GM19397 (cell line): ENCODE results near the gene ZBTB25.

Experiments used
- ATAC-seq: cut with Tn5 transposase; IDR thresholded peaks from one replicate; pipeline ENCODE4 v1.9.1; 2021; ENCODE audit warnings: mild to moderate bottlenecking, moderate library complexity; ENCODE audit not compliant: unreplicated experiment

ZBTB25 gene

DNA sequence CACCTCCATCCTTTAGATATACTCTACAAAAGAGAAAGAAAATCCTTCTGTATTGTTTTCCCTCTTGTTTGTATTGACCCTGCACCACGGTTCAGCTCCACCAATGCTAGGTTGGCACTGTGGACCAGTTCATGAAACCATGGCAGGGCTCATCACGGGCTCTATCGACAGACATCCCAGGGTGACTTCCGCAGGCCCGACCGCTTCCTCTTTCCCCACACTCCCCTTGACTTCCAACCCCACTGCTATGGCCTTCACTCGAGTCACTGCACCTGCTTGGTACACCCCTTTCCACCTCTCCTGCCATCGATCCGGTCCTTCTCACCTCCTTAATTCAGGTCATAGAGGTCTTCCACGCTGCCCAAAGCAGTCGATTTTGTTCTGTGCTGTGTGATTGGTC is 59.5 kb downstream of the ZBTB25 start:
- no peak for ATAC-seq

DNA sequence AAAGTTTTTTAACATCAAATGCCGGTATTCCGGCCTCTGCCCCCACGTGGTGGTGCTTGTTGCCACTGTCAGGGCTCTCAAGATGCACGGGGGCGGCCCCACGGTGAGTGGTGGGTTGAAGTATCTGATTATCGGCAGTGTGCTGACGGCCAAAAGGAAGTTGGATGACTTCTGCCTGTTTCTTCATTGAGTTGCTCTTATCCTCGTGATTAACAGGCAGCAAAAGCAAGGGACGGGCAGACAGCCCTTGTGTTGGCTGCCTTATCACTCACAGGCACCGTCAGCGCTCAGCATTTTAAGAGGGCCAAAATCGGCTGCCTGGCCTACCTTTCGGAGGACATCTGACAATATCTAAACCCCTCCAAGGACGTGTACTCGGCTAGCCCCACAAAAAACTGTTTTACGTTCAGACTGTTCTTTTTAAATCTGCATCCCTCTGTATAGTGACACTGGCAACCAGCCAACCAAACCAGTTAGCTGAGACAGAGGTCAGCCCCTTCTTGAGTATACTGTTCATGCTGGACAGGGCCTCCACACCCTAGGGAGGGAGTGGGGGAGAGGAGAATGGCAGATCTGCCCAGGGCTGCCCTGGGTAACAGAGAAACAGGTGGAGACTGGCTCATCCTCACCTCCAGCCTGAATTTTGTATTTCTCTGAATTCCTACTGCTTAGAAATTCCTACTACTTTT is 61.2 kb downstream of the ZBTB25 start:
- no peak for ATAC-seq

DNA sequence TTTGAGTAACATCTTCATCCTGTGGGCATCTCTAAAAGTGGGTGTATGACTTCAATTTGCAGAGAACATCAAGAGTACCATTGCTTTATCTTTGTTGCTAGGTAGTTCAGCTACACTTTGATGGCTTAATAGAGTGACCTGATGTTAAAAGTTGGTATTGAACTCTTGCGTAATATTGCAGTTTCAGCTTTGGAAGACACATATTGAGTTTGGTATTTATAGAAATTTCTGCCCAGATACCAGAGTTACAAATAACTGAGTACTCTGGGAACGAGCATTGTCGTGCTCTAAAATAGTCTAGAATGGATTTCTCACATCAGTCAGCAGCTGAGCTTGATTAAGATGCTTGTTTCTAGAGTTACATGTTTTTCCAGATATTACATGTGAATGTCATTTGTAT is 63.1 kb downstream of the ZBTB25 start:
- no peak for ATAC-seq

DNA sequence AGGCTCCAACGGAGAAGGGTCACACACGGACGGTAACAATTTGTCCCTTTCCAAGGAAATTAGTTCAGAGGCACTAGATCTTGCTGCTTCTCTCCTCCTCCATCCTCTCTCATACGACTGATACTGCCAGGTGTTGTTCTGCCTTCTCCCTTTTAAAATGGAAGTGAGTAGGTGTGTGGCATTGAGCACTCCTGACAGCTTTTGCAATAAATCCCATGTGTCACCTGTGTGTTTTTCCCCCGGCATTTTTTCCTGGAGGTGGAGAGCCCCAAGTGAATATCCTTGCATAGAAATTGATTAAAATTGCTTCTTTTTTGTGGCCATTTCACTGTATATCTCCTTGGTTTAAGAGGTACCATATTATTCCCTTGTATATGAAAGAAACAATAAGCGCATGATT is 64.5 kb downstream of the ZBTB25 start:
- ATAC-seq, result no peak

DNA sequence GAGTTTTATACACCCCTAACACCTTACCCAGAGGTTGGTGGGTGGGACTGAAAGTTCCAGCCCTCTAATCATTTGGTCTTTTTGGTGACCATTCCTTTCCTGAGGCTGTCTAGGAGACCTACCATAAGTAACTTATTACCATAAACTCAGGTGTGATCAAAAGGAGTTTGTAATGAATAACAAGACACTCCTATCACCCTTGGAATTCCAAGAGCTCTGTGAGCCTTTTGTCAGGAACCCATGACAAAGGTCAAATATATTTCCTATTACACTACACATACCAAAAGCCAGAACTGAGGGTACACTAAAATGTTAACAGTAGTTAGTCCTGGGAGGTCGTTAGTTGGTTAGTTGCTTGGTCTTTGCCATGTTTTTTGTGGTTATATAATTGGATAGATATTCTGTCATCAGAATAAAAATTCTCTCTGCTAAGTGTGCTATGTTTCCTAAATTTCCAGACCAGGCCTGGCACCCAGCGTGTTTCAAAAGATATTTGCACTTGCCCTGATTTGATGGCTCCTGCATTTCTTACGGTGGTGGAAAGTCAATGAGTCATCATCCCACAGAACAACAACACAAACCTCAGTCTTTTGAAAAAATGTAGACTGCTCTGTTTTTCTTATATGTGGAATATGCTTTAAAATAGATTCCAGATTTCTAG is 65.3 kb downstream of the ZBTB25 start:
- no peak for ATAC-seq

DNA sequence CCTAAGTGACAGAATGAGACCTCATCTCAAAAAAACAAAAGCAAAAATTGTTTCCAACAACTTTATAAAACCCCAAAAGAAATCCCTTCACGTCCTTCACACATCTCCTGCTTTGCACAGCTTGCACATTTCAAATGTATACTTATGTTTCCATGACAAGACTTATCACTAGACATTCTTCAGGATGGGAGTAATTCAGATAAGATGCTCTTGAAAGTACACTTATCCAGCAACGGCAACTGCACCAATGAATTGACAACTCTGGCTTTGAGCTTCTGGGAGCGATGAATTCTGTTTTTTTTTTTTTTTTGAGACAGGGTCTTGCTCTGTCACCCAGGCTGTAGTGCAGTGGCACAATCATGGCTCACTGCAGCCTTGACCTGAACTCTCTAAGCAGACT is 69.1 kb downstream of the ZBTB25 start:
- no peak for ATAC-seq

DNA sequence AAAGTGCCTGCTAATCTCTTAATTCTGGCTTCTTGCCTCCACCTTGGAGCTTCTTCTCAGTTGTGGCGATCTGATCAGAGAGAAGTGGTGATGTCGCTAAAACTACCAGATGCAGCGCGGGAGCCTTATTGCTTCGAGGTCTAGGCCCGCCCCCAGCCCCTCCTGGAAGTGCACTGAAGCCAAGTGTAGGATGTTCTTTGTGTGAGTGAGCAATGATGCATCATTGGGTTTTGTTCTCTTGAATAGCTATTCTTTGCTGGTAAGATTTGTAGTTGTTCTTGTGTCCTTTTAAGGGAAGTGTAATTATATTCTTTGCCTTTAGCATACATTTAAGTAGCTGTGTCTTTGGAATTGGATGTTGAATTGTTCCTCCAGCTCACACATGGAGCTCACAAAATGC is 79.7 kb downstream of the ZBTB25 start:
- ATAC-seq, result no peak

DNA sequence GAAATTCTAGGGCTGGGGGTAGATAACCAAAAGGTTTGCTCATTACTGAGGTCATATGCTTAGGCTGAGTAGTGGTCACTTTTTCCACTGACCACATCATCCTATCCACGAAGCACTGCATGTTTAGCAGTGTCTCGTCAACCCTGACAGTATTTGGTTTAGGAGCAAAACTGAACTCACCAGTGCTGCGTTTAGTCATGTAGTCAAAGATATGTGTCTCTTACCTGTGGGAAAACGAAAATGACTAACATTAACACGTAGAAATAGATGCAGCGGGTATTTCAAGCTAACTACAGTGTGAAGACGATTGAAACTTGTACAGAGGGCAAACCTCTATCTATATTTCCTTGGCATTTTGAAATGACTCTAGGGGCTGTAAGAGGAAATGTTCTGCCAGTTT is 80.9 kb downstream of the ZBTB25 start:
- no peak for ATAC-seq

DNA sequence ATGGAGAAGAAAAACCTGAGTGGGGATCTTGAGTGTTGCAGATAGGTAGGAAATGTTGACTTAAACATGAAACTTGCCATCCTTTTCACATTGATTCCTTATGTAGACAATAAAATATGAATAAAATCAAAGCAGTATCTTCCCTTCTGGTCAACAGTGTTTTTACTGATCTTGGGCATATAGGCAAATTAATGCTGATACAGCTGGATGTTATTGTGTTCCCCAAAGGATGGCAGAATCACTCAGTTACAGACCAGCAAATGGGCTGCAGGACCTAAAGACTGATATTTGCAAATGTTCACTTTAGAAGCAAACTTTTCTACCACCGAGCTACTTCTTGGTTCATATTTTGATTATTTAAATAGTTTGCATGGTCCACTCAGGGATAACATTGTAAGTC is 81.6 kb downstream of the ZBTB25 start:
- ATAC-seq, result no peak

DNA sequence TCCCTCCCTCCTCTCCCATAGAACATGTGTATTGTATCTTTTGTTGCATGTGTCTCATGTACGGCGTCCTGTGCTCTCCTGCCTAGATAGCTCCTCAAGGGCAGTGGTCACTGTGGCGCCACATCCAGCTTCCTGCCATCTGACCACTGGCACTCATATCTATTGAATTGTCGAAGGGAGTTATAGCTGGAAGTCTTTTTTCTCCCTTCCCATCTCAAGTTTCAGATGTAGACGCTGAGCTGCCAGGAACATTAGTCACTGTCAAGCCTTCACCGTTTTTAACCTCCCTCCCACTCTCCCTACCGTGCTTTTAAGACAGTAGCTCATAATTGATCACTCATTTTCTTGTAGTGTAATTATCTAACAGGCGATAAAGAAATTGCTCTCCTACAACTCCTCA is 82.5 kb downstream of the ZBTB25 start:
- ATAC-seq, result no peak

DNA sequence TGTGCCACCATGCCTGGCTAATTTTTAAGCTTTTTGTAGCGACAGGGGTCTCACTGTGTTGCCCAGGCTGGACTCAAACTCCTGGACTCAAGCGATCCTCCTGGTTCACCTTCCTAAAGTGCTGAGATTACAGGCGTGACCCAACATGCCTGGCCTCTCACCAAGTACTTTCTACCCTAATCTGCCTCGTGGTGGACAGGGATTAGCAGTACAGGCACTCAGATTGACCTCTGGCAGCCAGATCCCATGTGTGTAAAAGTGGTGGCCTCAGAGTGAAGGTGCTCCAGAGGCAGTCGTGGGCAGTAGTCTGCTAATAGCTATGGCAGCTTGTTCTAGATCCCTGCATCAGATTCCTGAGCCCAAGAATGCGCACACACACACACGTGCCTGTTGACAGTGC is 84.6 kb downstream of the ZBTB25 start:
- ATAC-seq, result no peak

DNA sequence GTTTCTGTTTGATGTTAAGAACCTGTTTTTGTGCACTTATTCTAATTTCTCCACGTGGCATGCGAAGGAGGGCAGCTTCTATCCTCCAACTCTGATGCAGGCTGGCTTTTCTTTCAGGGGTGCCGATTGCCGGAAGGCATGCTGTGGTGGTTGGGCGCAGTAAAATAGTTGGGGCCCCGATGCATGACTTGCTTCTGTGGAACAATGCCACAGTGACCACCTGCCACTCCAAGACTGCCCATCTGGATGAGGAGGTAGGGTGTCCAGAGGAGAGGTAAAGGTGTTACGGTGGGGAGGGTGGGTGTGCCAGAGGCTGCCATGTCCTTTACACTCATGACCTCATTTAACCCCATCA is 85.9 kb downstream of the ZBTB25 start:
- no peak for ATAC-seq

DNA sequence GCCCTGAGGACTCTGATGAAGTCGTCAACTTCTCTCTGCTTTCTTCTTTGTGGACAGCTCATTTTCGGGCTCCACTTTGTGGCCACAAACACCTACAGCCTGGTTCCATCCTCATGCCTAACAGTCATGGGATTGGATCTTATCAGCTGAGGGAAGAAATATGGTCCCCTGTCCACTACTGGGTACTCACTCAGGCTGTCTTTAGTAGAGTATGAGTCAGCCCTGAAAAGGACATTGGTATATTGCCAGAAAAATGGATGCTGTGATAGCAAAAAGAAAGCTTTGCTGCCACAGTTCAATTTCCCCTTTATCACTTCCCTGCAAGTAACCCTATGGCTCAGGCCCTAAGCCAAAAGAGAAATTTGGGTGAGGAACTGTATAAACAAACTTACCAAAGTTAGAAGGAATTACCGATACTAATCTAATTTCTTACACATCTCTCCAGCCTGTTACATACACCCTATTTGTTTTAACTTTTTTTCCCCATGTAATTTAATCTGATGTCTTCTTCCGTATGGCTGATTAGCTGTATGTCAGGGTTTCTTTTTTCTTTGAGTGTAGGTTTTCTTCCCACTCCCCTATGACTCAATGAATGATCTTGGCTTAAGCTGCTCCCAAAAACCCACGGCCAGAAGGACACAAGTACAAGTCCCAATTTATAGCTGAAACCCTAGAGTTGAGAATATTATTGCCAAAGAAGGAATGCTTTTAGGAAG is 86.4 kb downstream of the ZBTB25 start:
- no peak for ATAC-seq

DNA sequence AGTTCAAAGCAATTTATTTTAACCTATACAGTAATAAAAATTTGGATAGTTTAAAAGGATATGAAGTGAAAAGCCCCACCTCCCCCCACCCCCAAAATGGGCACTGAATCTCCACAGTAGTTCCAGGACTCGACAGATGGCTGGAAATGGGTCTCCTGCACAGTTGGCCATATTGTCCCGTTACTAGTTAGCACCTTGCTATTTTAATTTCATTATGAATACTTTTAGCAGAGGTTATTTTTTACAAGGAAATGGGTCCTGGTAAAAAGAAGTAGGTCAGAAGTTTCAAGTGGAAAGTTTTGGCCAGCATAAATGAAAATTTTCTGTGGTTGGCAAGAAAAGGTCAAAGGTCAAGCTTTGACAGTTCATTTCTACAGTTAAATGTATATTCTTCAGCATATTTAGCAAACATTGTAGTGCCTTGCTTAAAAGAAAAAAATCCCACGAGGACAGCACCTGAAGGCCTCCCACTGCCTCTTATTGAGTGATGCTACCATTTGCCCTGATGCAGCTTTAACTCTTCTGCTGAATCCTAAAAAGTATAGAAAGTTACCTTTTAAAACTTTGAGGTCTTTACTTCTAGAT is 87.2 kb downstream of the ZBTB25 start:
- no peak for ATAC-seq

DNA sequence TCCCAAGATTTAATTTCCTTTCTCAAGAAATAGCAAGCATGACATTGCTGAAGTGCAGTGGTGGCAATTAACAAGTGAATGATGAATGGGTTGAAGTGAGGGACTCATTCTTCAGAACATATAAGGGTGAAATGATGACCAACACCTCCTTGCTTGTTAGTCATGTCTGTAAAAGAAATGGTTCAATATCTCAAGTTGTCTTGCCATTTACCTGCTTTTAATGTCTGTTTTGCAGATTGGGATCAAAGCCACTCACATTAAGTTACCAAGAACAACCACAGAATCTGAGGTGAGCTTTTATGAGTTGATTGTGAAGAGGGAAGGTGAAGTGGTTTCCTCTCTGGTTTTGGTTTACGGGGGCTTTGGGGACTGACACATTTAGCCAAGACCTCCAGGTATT is 91.4 kb downstream of the ZBTB25 start:
- ATAC-seq, result no peak

DNA sequence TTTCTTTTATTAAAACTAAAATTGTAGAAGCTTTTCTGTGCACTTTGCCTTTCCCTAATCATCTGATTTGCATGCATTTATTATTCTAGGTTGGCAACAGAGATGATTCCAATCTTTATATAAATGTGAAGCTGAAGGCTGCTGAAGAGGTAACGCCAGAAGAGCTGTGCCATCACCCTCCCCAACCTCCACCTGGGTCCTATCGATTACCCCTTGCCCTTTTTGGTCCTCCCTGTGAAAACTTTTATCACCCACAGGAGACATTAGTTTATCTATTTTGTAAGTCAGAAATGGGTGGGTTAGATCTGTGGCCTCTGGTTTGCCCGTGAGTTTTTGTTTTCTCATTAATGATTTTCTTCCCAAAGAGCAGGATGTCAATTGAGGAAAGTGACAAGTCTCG is 92.6 kb downstream of the ZBTB25 start:
- no peak for ATAC-seq

DNA sequence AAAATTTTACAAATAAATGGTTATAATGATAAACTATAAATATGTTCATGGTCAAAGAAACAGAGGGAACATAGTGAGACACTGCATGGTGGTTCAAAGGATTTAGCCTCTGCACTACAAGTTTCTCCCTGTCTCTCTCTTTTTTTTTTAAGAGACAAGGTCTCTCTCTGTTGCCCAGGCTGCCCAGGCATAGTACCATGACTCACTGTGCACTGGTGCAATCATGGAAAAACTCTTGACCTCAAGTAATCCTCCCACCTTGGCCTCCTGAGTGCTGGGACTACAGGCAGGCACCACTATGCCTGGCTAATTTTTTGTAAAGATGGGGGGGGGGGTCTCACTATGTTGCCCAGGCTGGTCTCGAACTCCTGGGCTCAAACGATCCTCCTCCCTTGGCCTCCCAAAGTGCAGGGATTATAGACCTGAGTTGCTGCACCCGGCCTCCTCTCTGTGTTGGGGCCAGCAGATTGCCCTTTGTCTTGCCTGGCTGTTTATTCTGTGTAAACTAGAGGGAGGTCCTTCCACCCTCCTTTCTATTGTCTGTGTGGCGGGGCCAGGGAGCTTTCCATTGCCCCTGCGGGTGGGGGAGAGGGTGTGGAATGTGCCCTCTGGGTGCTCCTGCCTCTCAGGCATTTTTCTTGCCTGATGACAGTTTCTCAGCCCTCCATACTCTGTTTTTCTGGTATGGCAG is 93.4 kb downstream of the ZBTB25 start:
- no peak for ATAC-seq

DNA sequence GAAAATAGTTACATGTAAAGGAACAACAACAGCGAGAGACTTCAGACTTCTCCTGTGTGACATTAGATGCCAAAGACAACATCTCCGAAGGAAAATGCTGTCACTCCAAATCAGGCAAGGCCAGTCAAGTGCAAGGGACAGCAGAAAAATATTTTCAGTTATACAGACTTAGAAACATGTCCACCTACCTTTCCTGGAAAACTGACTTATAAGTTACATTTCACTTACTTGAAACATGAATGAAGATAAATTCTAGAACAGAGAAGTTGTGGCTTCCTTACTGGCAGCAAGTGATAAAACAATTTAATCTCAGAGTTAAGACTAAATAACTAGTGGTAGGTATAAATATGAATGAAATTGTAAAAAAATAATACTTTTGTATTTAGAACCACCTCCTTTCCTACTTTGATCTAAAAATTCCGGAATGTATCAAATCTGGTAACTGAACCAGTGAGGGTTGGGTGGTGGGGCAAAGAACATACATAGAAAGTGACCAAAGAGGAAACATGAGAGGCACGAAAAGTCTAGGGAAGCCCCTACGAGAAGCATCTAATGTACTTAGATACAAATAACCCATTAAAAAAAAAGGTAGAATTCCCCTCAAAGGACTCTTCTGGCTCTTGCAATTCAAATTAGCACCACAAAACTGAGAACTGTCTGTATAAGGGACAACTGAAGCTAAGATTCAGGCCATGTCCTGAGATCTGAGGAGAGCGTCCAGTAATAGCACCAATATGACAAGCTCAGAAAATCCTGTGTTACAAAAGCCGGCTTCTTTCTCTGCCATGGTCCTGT is 94.3 kb downstream of the ZBTB25 start:
- no peak for ATAC-seq

DNA sequence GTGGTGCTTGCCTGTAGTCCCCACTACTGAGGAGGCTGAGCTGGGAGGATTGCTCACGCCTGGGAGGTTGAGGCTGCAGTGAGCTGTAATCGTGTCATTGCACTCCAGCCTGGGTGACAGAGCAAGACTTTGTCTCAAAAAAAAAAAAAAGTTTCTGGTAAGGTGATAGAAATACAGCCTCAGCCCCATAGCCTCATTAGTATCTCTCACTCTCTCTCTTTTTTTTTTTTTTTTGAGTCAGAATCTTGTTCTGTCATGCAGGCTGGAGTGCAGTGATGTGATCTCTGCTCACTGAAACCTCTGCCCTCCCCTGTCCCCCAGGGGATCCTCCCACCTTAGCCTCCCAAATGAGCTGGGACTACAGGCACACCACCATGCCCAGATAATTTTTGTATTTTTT is 96.3 kb downstream of the ZBTB25 start:
- no peak for ATAC-seq

DNA sequence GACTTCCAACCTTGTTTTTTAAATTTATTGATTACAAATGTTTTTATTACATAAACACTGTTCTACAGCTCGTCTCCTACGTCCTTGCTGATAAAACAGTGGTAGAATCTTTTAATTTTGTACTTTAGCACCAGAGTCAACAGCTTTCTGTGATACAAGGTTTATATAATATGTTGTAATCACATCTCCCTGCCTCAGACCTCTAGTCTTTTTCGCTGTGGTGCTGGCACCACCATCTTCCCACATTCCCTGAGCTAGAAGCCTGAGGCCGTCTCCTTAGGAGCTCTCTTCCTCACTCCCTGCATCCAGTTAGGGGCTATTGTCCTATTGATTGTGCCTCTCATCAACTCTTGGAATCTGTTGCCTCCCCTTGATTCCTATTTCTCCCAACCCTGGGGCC is 98.3 kb downstream of the ZBTB25 start:
- ATAC-seq, result no peak

DNA sequence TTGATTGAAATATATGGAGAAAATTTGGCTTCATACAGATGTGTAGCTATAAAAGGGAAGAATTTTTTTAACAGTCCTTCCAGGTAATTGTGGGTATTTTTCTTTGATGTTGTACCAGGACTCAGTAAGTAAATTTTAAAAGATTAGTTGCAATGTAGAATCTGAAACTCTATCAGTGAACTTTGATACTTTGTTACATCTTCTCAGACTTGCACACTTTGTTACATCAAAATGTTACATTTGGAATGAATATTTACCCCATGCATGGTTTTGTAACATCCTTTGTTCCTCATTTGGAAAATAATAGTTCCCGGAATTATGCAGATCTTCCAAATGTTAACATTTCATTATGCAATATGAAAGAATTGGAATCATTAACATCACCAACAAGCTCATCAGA is 101.7 kb downstream of the ZBTB25 start:
- ATAC-seq, result no peak
